Measurements from ENCODE around the gene ART1.
"Not testable (repeated sequence)": the region's sequence is repeated elsewhere in the genome, so short reads cannot be mapped to it uniquely, and the experiment has no call there.

GRCh38 chr11:3600201-3600600 is 44.7 kb upstream of the ART1 start:
- TF ChIP-seq CTCF (optimal IDR thresholded peaks at IDR 0.05 in 1 of 3, IDR thresholded peaks at IDR 0.05 in 1 of 3, conservative IDR thresholded peaks at IDR 0.05 in 1 of 3; ENCODE audit: extremely low read depth in 1 of 3, insufficient read depth in 2 of 3, low read length in 3 of 3); EZH2 (IDR thresholded peaks at IDR 0.05; ENCODE audit: low read length): not testable (repeated sequence)
